HG02798 (cell line): ENCODE data around the gene CDK14.

Source experiments
- ATAC-seq: cut with Tn5 transposase; IDR thresholded peaks from one replicate; pipeline ENCODE4 v1.9.1; 2021; ENCODE audit warnings: mild to moderate bottlenecking; ENCODE audit not compliant: unreplicated experiment, poor library complexity

Gene CDK14

DNA sequence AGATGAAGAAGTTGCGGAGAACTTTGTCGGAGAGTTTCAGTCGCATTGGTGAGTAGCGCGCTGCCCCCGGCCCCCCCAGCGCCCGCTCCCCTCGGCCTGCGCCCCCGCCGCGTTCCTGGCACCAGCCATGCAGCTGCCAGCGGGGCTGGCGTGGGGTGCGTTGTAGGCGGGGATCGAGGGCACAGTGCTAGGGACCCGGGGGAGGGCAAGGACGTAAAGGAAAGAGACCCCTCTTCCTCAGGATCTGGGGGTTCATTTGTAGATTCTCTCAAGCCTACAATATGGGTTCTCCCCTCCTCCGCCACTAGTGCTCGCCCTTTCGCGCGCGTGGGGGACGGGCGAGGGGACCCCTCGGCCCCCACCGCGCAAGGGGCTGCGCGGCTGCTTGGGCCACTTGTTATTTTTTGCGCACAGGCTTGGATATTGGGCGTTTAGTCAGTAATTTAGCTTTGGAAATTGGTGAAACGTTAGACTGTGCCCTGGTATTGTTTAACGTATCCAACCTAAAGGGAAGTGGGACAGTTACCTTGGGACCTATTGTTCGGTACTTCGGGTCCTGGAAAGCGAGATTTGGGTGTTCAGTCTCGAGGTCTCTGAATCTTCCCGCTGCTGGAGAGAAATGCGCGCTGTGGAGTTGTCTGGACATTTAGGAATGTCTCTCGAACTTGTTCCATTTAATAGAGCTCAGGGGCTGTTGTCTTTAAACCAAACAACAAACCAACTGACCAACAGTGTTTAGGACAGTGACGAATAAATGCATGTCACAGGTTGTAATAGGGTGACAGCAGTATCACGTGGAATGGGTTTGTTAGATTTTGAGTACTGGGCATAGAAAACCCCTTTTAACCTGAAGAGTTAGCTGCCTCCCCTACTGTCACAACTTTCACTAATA lies 796 bp downstream of the CDK14 start:
- peak; percentile 18 for ATAC-seq

- ATAC-seq = no peak
Measured at GRCh38 chr7:90597563-90598253, 1.6 kb downstream of the CDK14 start.

DNA sequence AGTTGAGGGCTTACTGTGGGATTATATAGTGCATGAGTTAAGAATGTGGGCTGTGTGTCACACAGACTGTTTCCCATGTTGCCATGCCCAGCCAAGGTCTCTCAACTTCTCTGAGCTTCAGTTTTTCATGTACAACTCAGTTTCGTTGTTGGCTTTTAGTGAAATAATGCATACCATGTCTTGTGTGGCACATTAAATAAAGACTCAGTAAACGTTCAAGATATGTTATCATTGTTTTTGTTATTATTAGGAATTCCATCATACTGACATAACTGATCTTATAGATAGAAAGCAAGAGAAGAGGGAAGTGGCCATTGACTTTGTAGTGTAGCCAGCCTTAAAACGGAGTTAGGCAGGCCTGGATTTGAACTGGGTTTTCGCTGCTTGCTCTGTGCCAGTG lies 2.9 kb downstream of the CDK14 start:
- ATAC-seq = no peak

DNA sequence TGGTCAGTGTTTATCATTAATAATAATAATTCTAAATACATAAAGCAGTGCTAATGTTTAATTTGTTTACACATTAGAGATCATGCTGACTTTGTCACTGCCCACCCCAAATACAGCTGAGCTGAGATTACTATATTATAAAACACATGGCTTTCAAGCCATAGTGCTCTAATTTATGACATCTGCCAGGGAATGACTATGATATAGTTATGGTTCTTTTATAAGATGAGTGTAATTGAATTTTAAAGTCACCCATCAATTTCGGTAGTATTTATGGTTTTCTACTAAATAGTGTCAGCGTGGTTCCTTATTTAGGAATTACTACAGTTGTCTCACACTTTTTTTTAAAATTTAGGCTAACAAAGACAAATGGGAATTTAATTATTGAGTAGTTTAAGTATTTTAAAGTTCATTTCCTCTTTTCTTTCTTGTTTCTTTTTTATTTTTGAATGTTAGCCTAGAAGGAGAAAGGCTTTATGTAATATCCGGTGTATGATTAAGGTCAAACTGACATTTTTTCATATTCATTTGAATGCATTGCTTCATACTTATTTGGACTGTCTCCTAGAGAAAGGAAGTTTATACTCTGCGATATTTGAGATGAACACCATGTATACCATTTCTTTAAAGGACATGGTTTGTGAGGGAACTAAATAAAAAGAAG lies 3.9 kb downstream of the CDK14 start:
- ATAC-seq = no peak

- ATAC-seq = no peak
Measured at GRCh38 chr7:90602303-90602702, 6.2 kb downstream of the CDK14 start.

- no peak for ATAC-seq
Measured at GRCh38 chr7:90603346-90603745, 7.2 kb downstream of the CDK14 start.

DNA sequence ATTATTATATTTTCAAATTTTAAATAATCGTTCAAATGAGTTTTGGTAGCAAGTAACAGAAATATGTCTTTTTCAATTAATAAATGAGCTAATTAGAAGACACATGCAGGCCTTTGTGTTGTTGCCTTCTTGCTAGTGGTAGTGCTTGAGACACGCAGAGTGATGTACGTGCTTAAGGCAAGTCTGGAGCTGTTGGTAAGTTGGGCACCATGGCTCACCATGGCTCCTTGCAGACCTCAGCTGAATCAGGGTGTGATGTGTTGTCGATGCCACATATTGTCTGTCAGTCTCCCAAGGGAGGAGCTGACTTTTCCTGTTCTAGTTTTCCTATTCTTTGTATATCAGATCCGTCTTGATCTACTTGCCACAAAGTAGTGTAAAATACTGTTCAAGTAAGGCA lies 8.3 kb downstream of the CDK14 start:
- no peak for ATAC-seq

GRCh38 chr7:90605055-90605454 lies 8.9 kb downstream of the CDK14 start:
- peak; percentile 45 for ATAC-seq

DNA sequence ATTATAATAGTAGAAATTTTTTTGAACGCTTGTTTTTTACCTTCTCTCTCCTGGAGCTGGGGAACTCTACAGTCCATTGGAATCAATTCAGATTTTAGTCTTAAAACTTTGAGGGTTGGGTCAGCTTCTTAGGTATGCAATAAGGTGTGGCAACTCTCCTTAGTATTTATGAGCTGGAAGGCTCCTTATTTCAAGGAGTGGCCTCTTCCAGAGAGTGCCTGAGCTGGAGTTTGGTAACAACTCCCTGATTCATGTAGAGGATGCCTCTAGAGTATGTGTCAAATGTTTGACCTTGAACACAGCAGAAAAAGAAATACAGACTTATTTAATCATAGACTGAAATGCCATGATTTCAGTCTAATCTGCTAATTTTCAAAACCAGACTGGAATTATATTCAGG lies 11.1 kb downstream of the CDK14 start:
- ATAC-seq = no peak

- no peak for ATAC-seq
Measured at GRCh38 chr7:90610105-90610504, 14.0 kb downstream of the CDK14 start.

- ATAC-seq = no peak
Measured at GRCh38 chr7:90611115-90611514, 15.0 kb downstream of the CDK14 start.

DNA sequence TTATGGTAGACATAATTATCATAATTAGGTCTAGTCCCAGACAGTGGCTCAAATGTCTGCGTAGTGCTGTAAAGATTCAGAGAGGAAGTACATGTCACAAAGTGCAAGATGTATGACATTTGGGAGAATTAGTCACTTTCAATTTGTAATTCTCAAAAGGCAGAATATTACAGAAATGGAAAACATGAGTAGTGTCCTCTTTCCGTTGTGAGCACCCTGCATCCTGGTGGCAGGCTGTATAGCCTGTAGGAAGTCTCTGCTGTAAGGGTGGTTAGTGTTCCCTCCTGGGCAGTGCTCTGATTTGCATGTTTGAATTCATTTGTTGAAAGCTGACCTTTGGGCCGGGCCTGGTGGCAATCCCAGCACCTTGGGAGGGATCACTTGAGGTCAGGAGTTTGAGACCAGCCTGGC lies 17.0 kb downstream of the CDK14 start:
- ATAC-seq = peak; percentile 86

DNA sequence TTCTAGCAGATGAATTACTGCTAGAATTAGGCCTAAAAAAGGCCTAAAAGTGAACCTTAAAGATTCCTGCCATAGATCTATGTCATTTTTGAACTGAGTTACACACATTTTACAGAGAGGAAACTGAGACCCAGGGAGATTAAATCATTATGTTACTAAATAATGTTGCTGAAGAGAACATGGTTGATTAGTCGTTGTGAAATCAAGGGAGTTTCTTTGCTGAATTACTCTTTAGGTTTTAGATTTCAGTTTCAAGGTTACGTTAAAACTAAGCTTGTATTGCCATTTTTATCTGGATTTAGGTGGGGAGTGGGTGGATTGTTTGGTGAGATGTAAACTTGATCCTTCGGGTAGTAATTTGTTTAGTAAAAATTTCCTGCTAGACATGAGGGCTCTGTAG lies 21.3 kb downstream of the CDK14 start:
- ATAC-seq = no peak

GRCh38 chr7:90618876-90619275 lies 22.8 kb downstream of the CDK14 start:
- ATAC-seq = no peak

- peak; percentile 67 for ATAC-seq
Measured at GRCh38 chr7:90621125-90621746, 25.1 kb downstream of the CDK14 start.

GRCh38 chr7:90621747-90622140 lies 25.6 kb downstream of the CDK14 start:
- no peak for ATAC-seq

DNA sequence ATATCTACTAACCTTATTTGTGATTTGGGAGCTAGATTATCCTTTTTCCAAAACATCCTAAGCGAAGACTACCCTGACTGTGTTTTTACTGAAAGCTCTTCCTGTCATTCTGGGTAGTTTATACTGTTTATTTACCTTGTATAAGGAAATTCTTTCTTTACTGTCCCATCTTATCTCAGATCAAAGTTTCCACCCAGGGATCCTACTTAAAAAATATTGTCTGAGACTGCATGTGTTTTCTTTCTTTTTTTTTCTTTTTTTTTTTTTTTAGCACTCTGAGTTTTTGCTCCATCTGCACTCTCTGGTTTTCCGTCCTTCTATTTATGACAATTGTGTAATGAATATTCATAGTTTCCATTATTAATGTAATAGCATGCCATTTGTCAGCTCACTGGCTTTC lies 26.5 kb downstream of the CDK14 start:
- ATAC-seq = no peak

GRCh38 chr7:90624225-90624911 lies 28.2 kb downstream of the CDK14 start:
- ATAC-seq = no peak

- ATAC-seq = no peak
Measured at GRCh38 chr7:90625051-90625450, 28.9 kb downstream of the CDK14 start.

DNA sequence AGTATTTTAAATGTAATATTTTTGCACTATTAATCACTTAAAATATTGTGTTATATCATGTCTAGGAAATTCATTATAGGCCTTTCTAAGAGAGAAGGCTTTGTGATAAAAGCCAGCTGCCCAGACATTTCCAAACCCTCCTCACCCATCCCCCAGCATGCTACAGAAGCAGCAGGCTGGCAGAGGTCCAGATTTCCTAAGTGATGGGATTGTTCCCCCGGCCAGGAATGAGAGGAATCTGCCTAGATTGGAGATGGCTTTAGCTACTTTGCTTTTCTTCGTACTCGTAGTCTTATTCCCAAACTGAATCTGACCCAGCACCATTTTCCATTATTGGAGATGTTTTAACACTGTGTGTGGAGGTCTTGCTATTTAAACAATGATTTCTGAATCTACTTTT lies 29.4 kb downstream of the CDK14 start:
- ATAC-seq = no peak
